H1 (cell line): ENCODE results near the gene NMT1. TPM values are rescaled to one million over a fixed set of nuclear protein-coding genes. Genes with fewer than 3 reads are reported as not detected.

Experiments
- BCL11A ChIP-seq, 2 experiments: IDR thresholded peaks; one replicate each; pipeline ENCODE4 v1.6.1; 2011; ENCODE audit warnings: low read depth in 2 of 2, low read length in 2 of 2, mild to moderate bottlenecking in 2 of 2
- CBX8 ChIP-seq: fragments of 300-800, 300-1000 bp; sonication (generic); IDR thresholded peaks from 2 replicates; pipeline ENCODE4 v1.7.1; 2016; ENCODE audit warnings: low read depth, low read length, borderline replicate concordance
- CHD1 ChIP-seq: IDR thresholded peaks from 2 replicates; pipeline ENCODE4 v1.6.1; 2012; ENCODE audit warnings: low read depth, low read length, improper control_type of control experiment
- EGR1 ChIP-seq: IDR thresholded peaks from 2 replicates; pipeline ENCODE4 v1.6.1; 2011; ENCODE audit warnings: low read depth, low read length, borderline replicate concordance
- EP300 ChIP-seq, 2 experiments: IDR thresholded peaks; 1 replicate in 1 of 2; 2 replicates in 1 of 2; pipeline ENCODE4 v1.6.1; 2011 to 2012; ENCODE audit warnings: low read depth in 2 of 2, low read length in 2 of 2, mild to moderate bottlenecking in 2 of 2, borderline replicate concordance in 1 of 2, inconsistent platforms in 1 of 2, moderate library complexity in 1 of 2
- FOSL1 ChIP-seq: IDR thresholded peaks from 2 replicates; pipeline ENCODE4 v1.6.1; 2011; ENCODE audit warnings: mild to moderate bottlenecking, low read depth, low read length, moderate library complexity; ENCODE audit not compliant: insufficient read depth
- GTF2F1 ChIP-seq: IDR thresholded peaks from 2 replicates; pipeline ENCODE4 v1.6.1; 2012; ENCODE audit warnings: low read depth, low read length, improper control_type of control experiment, borderline replicate concordance
- HDAC2 ChIP-seq, 2 experiments: fragments of 300-600 bp in 1 of 2; sonication (generic) in 1 of 2; IDR thresholded peaks; 2 replicates each; pipeline ENCODE4 v1.6.1; 2011 to 2012; ENCODE audit warnings: low read depth in 2 of 2, low read length in 2 of 2, mild to moderate bottlenecking in 2 of 2, moderate library complexity in 2 of 2, borderline replicate concordance in 1 of 2, inconsistent platforms in 1 of 2
- JUN ChIP-seq: IDR thresholded peaks from 2 replicates; pipeline ENCODE4 v1.6.1; 2011; ENCODE audit warnings: low read depth, mild to moderate bottlenecking, improper control_type of control experiment, low read length
- JUND ChIP-seq: IDR thresholded peaks from 2 replicates; pipeline ENCODE4 v1.6.1; 2011; ENCODE audit warnings: mild to moderate bottlenecking, improper control_type of control experiment, low read length
- KDM1A ChIP-seq: fragments of 200-600, 300-600 bp; sonication (generic); IDR thresholded peaks from 2 replicates; pipeline ENCODE4 v1.7.1; 2016; ENCODE audit warnings: mild to moderate bottlenecking, low read length, borderline replicate concordance
- KDM4A ChIP-seq: IDR thresholded peaks from one replicate; pipeline ENCODE4 v1.7.1; 2012; ENCODE audit warnings: low read depth, mild to moderate bottlenecking, moderate library complexity, low read length, inconsistent platforms; ENCODE audit not compliant: severe bottlenecking
- KDM5A ChIP-seq: fragments of 200-600 bp; IDR thresholded peaks from 2 replicates; pipeline ENCODE4 v1.7.1; 2012; ENCODE audit warnings: mild to moderate bottlenecking, low read length, inconsistent platforms, mixed read lengths
- MAFK ChIP-seq: IDR thresholded peaks from 2 replicates; pipeline ENCODE4 v1.6.1; 2012; ENCODE audit warnings: low read depth, mild to moderate bottlenecking, improper control_type of control experiment, low read length
- NANOG ChIP-seq: IDR thresholded peaks from 2 replicates; pipeline ENCODE4 v1.6.1; 2011; ENCODE audit warnings: low read length, low read depth, mild to moderate bottlenecking, inconsistent platforms; ENCODE audit not compliant: insufficient read depth, poor library complexity, severe bottlenecking
- NRF1 ChIP-seq: IDR thresholded peaks from 2 replicates; pipeline ENCODE4 v1.6.1; 2011; ENCODE audit warnings: mild to moderate bottlenecking, low read depth, low read length, improper control_type of control experiment
- POLR2A ChIP-seq, 2 experiments: IDR thresholded peaks; 1 replicate in 1 of 2; 2 replicates in 1 of 2; pipeline ENCODE4 v1.6.1; 2011; ENCODE audit warnings: low read depth in 2 of 2, low read length in 2 of 2, mild to moderate bottlenecking in 2 of 2; ENCODE audit errors: control extremely low read depth in 1 of 2
- POU5F1 ChIP-seq: IDR thresholded peaks from 2 replicates; pipeline ENCODE4 v1.6.1; 2011; ENCODE audit warnings: low read depth, mild to moderate bottlenecking, low read length, moderate library complexity
- RBBP5 ChIP-seq: IDR thresholded peaks from 2 replicates; pipeline ENCODE4 v1.7.1; 2012; ENCODE audit warnings: low read depth, mild to moderate bottlenecking, inconsistent platforms, low read length, moderate library complexity, borderline replicate concordance
- RFX5 ChIP-seq: IDR thresholded peaks from 2 replicates; pipeline ENCODE4 v1.6.1; 2011; ENCODE audit warnings: low read depth, low read length, improper control_type of control experiment, borderline replicate concordance
- TBP ChIP-seq: IDR thresholded peaks from 2 replicates; pipeline ENCODE4 v1.6.1; 2011; ENCODE audit warnings: low read depth, low read length, improper control_type of control experiment
- ZNF274 ChIP-seq: IDR thresholded peaks from 2 replicates; pipeline ENCODE4 v1.7.0; 2012; ENCODE audit warnings: low read length, borderline replicate concordance; ENCODE audit errors: extremely low read depth
- polyA plus RNA-seq, 7 experiments: library from polyadenylated mRNA; depleted of rRNA in 3 of 7; stranded (reverse) in 5 of 7; unstranded in 2 of 7; fragments of >200 nt in 5 of 7; fragments of 200-250 nt in 2 of 7; gene quantifications; 1 replicate in 5 of 7; 2 replicates in 1 of 7; 4 replicates in 1 of 7; pipeline versions ENCODE4 v1.2.1 to v1.2.3, GENCODE V29; 2011 to 2013; ENCODE audit warnings: missing spikeins in 2 of 7, mixed read lengths in 2 of 7
- total RNA-seq: library from RNA; stranded (reverse); fragmentation: NEBNext Ultra II Directional; extraction: Animal tissue kit (Norgen Biotek cat#: 25700); gene quantifications from 2 replicates; pipeline ENCODE4 v1.2.1, GENCODE V29; 2021
- TF ChIP-seq, protein P1 (sequence below): IDR thresholded peaks from 2 replicates; pipeline ENCODE4 v1.6.1; 2011; ENCODE audit warnings: low read length, improper control_type of control experiment

The NMT1 gene
- total and polyA plus RNA-seq, 2 of the 8 experiments (the other 6 are each of a cell fraction or from before 2014, with no cell fraction given): 42.9 to 149 TPM

DNA sequence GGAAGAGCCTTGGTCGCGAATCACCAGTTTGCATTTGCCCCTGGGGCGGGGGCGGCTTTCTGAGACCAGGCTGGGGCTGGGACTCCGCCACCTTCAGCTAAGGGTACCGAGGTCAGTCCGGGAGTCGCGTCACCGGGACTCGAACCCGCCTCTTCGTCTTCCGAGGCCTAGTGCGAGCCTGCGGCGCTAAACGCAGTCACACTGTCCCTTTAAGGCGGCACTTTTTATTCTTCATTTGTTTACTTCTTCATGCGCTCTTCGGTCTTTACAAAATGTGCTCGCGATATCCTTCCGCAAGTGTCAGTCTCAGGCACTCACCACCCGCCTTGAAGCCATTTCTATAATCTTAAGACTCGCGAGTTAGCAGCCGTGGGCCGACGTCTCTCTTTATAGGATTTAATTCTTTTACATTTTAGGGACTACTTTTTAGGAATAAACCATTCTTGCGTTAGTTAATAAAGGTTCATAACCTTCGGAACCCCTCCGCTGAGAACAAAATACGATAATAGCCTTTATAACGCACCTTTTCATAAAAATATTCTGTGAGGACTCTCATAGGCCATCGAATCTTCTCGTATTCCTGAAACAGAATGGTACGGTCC lies 86.6 kb downstream of the NMT1 start (continued):
- no peak for TF ChIP-seq KDM1A
- TF ChIP-seq KDM5A: no peak
- TF ChIP-seq HDAC2 (IDR thresholded peaks at IDR 0.05; ENCODE audit: borderline replicate concordance in 1 of 2, low read depth in 2 of 2, low read length in 2 of 2): peak; percentile 46 to 67; a peak in 1 of 4 replicates
- TF ChIP-seq FOSL1: no peak
- TF ChIP-seq CHD1: peak; percentile 94
- no peak for TF ChIP-seq CBX8
- no peak for TF ChIP-seq RFX5
- no peak for TF ChIP-seq BCL11A (IDR thresholded peaks at IDR 0.05; ENCODE audit: low read depth in 2 of 2, low read length in 2 of 2)
- peak; percentile 68; the same call in 1 of the 2 replicates for TF ChIP-seq POU5F1
- TF ChIP-seq NANOG: no peak
- no peak for TF ChIP-seq JUN
- TF ChIP-seq EGR1: no peak
- TF ChIP-seq JUND: peak; percentile 98
- TF ChIP-seq MAFK: no peak
- no peak for TF ChIP-seq RBBP5
- TF ChIP-seq, protein P1, sequence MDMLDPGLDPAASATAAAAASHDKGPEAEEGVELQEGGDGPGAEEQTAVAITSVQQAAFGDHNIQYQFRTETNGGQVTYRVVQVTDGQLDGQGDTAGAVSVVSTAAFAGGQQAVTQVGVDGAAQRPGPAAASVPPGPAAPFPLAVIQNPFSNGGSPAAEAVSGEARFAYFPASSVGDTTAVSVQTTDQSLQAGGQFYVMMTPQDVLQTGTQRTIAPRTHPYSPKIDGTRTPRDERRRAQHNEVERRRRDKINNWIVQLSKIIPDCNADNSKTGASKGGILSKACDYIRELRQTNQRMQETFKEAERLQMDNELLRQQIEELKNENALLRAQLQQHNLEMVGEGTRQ: no peak
- TF ChIP-seq TBP: peak; percentile 87
- TF ChIP-seq KDM4A: no peak
- peak in 1 of 2 experiments; percentile 98; a peak in 2 of 3 replicates for TF ChIP-seq EP300 (IDR thresholded peaks at IDR 0.05; ENCODE audit: borderline replicate concordance in 1 of 2, low read depth in 2 of 2, low read length in 2 of 2)
- TF ChIP-seq ZNF274: no peak
- TF ChIP-seq NRF1: no peak
- TF ChIP-seq POLR2A (IDR thresholded peaks at IDR 0.05; ENCODE audit: control extremely low read depth in 1 of 2, low read depth in 2 of 2, low read length in 2 of 2): peak in 1 of 2 experiments; percentile 58; a peak in 2 of 3 replicates
- TF ChIP-seq GTF2F1: no peak
